Upper lobe of left lung (tissue), 4 donors: ENCODE data around the gene CRACDL.

Experiments used
- CTCF ChIP-seq, 6 experiments: fragments of 450-650 bp in 4 of 6; fragments of 200-600 bp in 2 of 6; sonication (generic) in 2 of 6; IDR thresholded peaks; one replicate each; pipeline ENCODE4 v1.5.1; 2016 to 2019; ENCODE audit warnings: antibody characterized with exemption in 6 of 6
- POLR2A ChIP-seq, 4 donors: fragments of 450-650 bp; IDR thresholded peaks; one replicate each; pipeline ENCODE4 v1.5.1; 2016 to 2017; ENCODE audit warnings: antibody characterized with exemption in 4 of 4, mild to moderate bottlenecking in 2 of 4
- POLR2AphosphoS5 ChIP-seq, 2 donors: sonication (generic); formaldehyde crosslinking; IDR thresholded peaks; one replicate each; pipeline ENCODE4 v1.5.1; 2017; ENCODE audit warnings: antibody characterized with exemption in 2 of 2

GRCh38 chr2:98911376-98912154 is 24.5 kb downstream of the CRACDL start:
- TF ChIP-seq CTCF (IDR thresholded peaks at IDR 0.05) (no peak), POLR2A (IDR thresholded peaks at IDR 0.05) (no peak), POLR2AphosphoS5 (IDR thresholded peaks at IDR 0.05) (no peak)
